Karpas-422 (cell line): Measurements from ENCODE around the gene CST6. TPM values are rescaled to one million over a fixed set of nuclear protein-coding genes. Genes with fewer than 3 reads are reported as not detected.

Source experiments
- DNase-seq: peaks from one replicate; pipeline ENCODE4 v3.0.0-alpha.2; 2015
- H2AFZ ChIP-seq: fragments of 200-600 bp; sonication (generic); 2 replicates; pipeline ENCODE4 v1.6.1; 2014; ENCODE audit warnings: antibody characterized with exemption, low read length, mixed read lengths
- H3K27ac ChIP-seq: fragments of 200-600 bp; sonication (generic); 2 replicates; pipeline ENCODE4 v1.5.1; 2014; ENCODE audit warnings: mild to moderate bottlenecking, low read length, moderate library complexity
- H3K27me3 ChIP-seq: fragments of 200-600 bp; sonication (generic); 2 replicates; pipeline ENCODE4 v1.6.1; 2014; ENCODE audit warnings: low read length, mixed read lengths
- H3K36me3 ChIP-seq: fragments of 200-600 bp; sonication (generic); 2 replicates; pipeline ENCODE4 v1.6.1; 2014; ENCODE audit warnings: low read length, mixed read lengths; ENCODE audit not compliant: insufficient read depth
- H3K4me1 ChIP-seq: fragments of 200-600 bp; sonication (generic); 2 replicates; pipeline ENCODE4 v1.6.1; 2014; ENCODE audit warnings: mild to moderate bottlenecking, low read length, mixed read lengths
- H3K4me2 ChIP-seq: fragments of 200-600 bp; sonication (generic); 2 replicates; pipeline ENCODE4 v1.6.1; 2014; ENCODE audit warnings: low read length, low read depth, mild to moderate bottlenecking; ENCODE audit not compliant: poor library complexity, severe bottlenecking
- H3K4me3 ChIP-seq: fragments of 200-600 bp; sonication (generic); 2 replicates; pipeline ENCODE4 v1.5.1; 2014; ENCODE audit warnings: mild to moderate bottlenecking, antibody characterized with exemption, low read length, mixed read lengths
- H3K79me2 ChIP-seq: fragments of 200-600 bp; sonication (generic); 2 replicates; pipeline ENCODE4 v1.6.1; 2014; ENCODE audit warnings: mild to moderate bottlenecking, low read length, mixed read lengths
- H3K9ac ChIP-seq: fragments of 200-600 bp; sonication (generic); 2 replicates; pipeline ENCODE4 v1.6.0; 2014; ENCODE audit warnings: low read length
- H3K9me2 ChIP-seq: fragments of 200-600 bp; sonication (generic), shearing (Covaris generic); replicated peaks from 2 replicates; pipeline ENCODE4 v1.6.0; 2014; ENCODE audit warnings: mild to moderate bottlenecking, low read length, moderate library complexity; ENCODE audit not compliant: insufficient read depth
- H3K9me3 ChIP-seq: fragments of 300-700, 200-600 bp; sonication (generic); 2 replicates; pipeline ENCODE4 v1.6.1; 2014; ENCODE audit warnings: low read length, mixed read lengths
- H4K20me1 ChIP-seq: fragments of 200-600 bp; sonication (generic); 2 replicates; pipeline ENCODE4 v1.6.1; 2014; ENCODE audit warnings: mild to moderate bottlenecking, antibody characterized with exemption, low read length, low read depth; ENCODE audit not compliant: insufficient read depth
- total RNA-seq: library from RNA; depleted of rRNA; stranded (reverse); fragments of >200 nt; shearing (Covaris generic); gene quantifications from 2 replicates; pipeline ENCODE4 v1.2.3, GENCODE V29; 2014; ENCODE audit warnings: low replicate concordance

CST6 gene
- total RNA-seq, 1 experiment from 2014 or later, result not detected

GRCh38 chr11:66001942-66002647 is 9.7 kb upstream of the CST6 start, which contains the start of the genes BANF1 and EIF1AD:
BANF1 (plus strand) TSS chr11:66002503; CDS start chr11:66003251, 748 bp downstream.
EIF1AD (minus strand) TSS chr11:66002157; CDS start chr11:66000389, 1,768 bp downstream.
- no peaks in the 10 kb centered on the region for H3K27me3 ChIP-seq
- peak within 1 kb of the TSS; percentile 95 for H3K4me3 ChIP-seq
- 0 out of 2 replicates have a peak within 1 kb of the TSS, but pooled peaks have one; percentile 68 for H2AFZ ChIP-seq
- peak; percentile 99 for DNase-seq
- peaks cover 40% of the 10 kb centered on the region for H3K79me2 ChIP-seq
- peak within 1 kb of the TSS; percentile 84 for H3K27ac ChIP-seq
- H3K9me2 ChIP-seq, result no peaks in the 10 kb centered on the region
- peaks cover 27% of the 10 kb centered on the region for H3K4me1 ChIP-seq
- H3K9ac ChIP-seq, result peak within 1 kb of the TSS; percentile 94
- no peaks in the 10 kb centered on the region for H3K9me3 ChIP-seq
- peak within 1 kb of the TSS; percentile 89 for H3K4me2 ChIP-seq
- H4K20me1 ChIP-seq, result peaks cover 23% of the 10 kb centered on the region
- peaks cover 40% of the 10 kb centered on the region for H3K36me3 ChIP-seq

- Histone ChIP-seq H3K9me2 (no peaks in the 10 kb centered on the region), H4K20me1 (peaks cover 23% of the 10 kb centered on the region)
Observed at GRCh38 chr11:66002648-66003225, 9.1 kb upstream of the CST6 start.

GRCh38 chr11:66003291-66003690 is 8.5 kb upstream of the CST6 start:
- Histone ChIP-seq H3K4me1 (peaks cover 27% of the 10 kb centered on the region), H3K36me3 (peaks cover 29% of the 10 kb centered on the region), H4K20me1 (peaks cover 23% of the 10 kb centered on the region), H3K4me2 (peak overlapping the region; percentile 89), H3K9ac (peak overlapping the region; percentile 94), H2AFZ (no peak overlapping the region), H3K79me2 (peaks cover 40% of the 10 kb centered on the region), H3K4me3 (peak overlapping the region; percentile 95), H3K9me2 (no peaks in the 10 kb centered on the region), H3K9me3 (no peaks in the 10 kb centered on the region), H3K27me3 (no peaks in the 10 kb centered on the region), H3K27ac (no peak overlapping the region; the same call in 1 of the 2 replicates)
- DNase-seq, result no peak

More at GRCh38 chr11:66002648-66003225, 9.1 kb upstream of the CST6 start:
- peaks cover 27% of the 10 kb centered on the region for H3K4me1 ChIP-seq
- no peaks in the 10 kb centered on the region for H3K27me3 ChIP-seq
- H3K4me2 ChIP-seq, result peak overlapping the region; percentile 89
- peaks cover 34% of the 10 kb centered on the region for H3K36me3 ChIP-seq
- H3K79me2 ChIP-seq, result peaks cover 40% of the 10 kb centered on the region
- no peaks in the 10 kb centered on the region for H3K9me3 ChIP-seq
- H2AFZ ChIP-seq, result no peak overlapping the region
- peak overlapping the region; percentile 95 for H3K4me3 ChIP-seq
- peak overlapping the region; percentile 94 for H3K9ac ChIP-seq
- H3K27ac ChIP-seq, result peak overlapping the region; percentile 84
- no peak for DNase-seq

GRCh38 chr11:66004186-66004585 is 7.6 kb upstream of the CST6 start:
- Histone ChIP-seq H2AFZ (no peak overlapping the region), H3K9me2 (no peaks in the 10 kb centered on the region), H3K27me3 (no peaks in the 10 kb centered on the region), H3K9me3 (no peaks in the 10 kb centered on the region), H3K4me3 (no peak overlapping the region), H3K36me3 (peaks cover 20% of the 10 kb centered on the region), H3K4me1 (peaks cover 24% of the 10 kb centered on the region), H3K27ac (no peak overlapping the region), H3K4me2 (no peak overlapping the region), H3K79me2 (peaks cover 36% of the 10 kb centered on the region), H3K9ac (no peak overlapping the region), H4K20me1 (peaks cover 23% of the 10 kb centered on the region)
- no peak for DNase-seq

GRCh38 chr11:66006134-66006890 is 5.5 kb upstream of the CST6 start:
- Histone ChIP-seq H3K9me3 (no peaks in the 10 kb centered on the region), H3K9me2 (no peaks in the 10 kb centered on the region), H2AFZ (no peak overlapping the region), H3K27me3 (no peaks in the 10 kb centered on the region), H3K4me2 (no peak overlapping the region), H3K4me1 (peaks cover 6% of the 10 kb centered on the region), H3K27ac (no peak overlapping the region), H3K79me2 (peaks cover 16% of the 10 kb centered on the region), H3K36me3 (peaks cover 9% of the 10 kb centered on the region; the same call in 1 of the 2 replicates), H3K4me3 (no peak overlapping the region), H3K9ac (no peak overlapping the region), H4K20me1 (peaks cover 15% of the 10 kb centered on the region)
- DNase-seq, result no peak

- DNase-seq, result no peak
- Histone ChIP-seq H3K36me3 (peaks cover 9% of the 10 kb centered on the region; the same call in 1 of the 2 replicates), H3K27ac (no peak overlapping the region), H3K4me3 (no peak overlapping the region), H3K4me2 (no peak overlapping the region), H3K4me1 (peaks cover 6% of the 10 kb centered on the region), H3K27me3 (no peaks in the 10 kb centered on the region), H3K9me3 (no peaks in the 10 kb centered on the region), H3K79me2 (peaks cover 11% of the 10 kb centered on the region), H4K20me1 (peaks cover 12% of the 10 kb centered on the region; the same call in 1 of the 2 replicates), H2AFZ (no peak overlapping the region), H3K9ac (no peak overlapping the region), H3K9me2 (no peaks in the 10 kb centered on the region)
Observed at GRCh38 chr11:66006891-66007176, 5.0 kb upstream of the CST6 start.

- H4K20me1 ChIP-seq, result peaks cover 12% of the 10 kb centered on the region; the same call in 1 of the 2 replicates
- no peak overlapping the region for H3K27ac ChIP-seq
- no peaks in the 10 kb centered on the region for H3K9me2 ChIP-seq
- no peak overlapping the region for H3K9ac ChIP-seq
- no peak for DNase-seq
- peaks cover 9% of the 10 kb centered on the region; the same call in 1 of the 2 replicates for H3K36me3 ChIP-seq
- H3K4me3 ChIP-seq, result no peak overlapping the region
- peaks cover 6% of the 10 kb centered on the region for H3K4me1 ChIP-seq
- H3K4me2 ChIP-seq, result no peak overlapping the region
- H2AFZ ChIP-seq, result no peak overlapping the region
- no peaks in the 10 kb centered on the region for H3K9me3 ChIP-seq
- H3K27me3 ChIP-seq, result no peaks in the 10 kb centered on the region
- peaks cover 10% of the 10 kb centered on the region for H3K79me2 ChIP-seq
Observed at GRCh38 chr11:66007201-66007634, 4.6 kb upstream of the CST6 start.

- no peak overlapping the region for H2AFZ ChIP-seq
- H3K36me3 ChIP-seq, result peaks cover 9% of the 10 kb centered on the region; the same call in 1 of the 2 replicates
- no peak overlapping the region for H3K4me2 ChIP-seq
- H3K79me2 ChIP-seq, result peaks cover 6% of the 10 kb centered on the region
- H3K9ac ChIP-seq, result no peak overlapping the region
- H3K4me1 ChIP-seq, result peaks cover 5% of the 10 kb centered on the region
- no peak for DNase-seq
- no peaks in the 10 kb centered on the region for H3K9me2 ChIP-seq
- no peak overlapping the region for H3K4me3 ChIP-seq
- no peaks in the 10 kb centered on the region for H3K9me3 ChIP-seq
- H4K20me1 ChIP-seq, result peaks cover 12% of the 10 kb centered on the region; the same call in 1 of the 2 replicates
- no peak overlapping the region for H3K27ac ChIP-seq
- no peaks in the 10 kb centered on the region for H3K27me3 ChIP-seq
Observed at GRCh38 chr11:66008095-66008467, 3.7 kb upstream of the CST6 start.
